Activated naive CD4-positive, alpha-beta T cell treated with Interleukin-2 at 50 U/mL for 16 hours (primary cell): ENCODE results near the gene PDSS2.

Source experiments
- DNase-seq: peaks from one replicate; pipeline ENCODE4 v3.0.0-alpha.2; 2020

PDSS2 gene

DNA sequence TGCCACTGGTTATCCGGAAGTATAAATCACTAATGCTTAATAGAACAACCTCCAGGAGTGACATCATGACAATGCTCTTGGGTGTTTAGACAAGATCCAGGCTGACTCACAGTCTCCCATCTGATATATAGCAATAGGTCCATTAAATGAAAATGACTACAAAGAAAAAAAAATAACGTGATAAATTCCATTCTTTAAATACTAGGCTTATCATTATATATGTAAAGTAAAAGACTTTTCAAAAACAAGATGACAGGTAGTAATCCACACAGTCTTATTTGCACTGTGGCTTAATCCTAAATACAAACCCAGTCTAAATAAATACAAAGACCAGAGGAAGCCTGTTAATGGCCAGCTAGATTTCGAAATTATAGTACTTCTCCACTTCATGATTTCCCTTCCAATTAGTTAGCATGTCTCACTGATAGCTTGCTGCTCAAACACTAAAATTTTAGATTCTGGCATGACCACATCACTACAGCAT lies 195.0 kb downstream of the PDSS2 start:
- DNase-seq = no peak

DNA sequence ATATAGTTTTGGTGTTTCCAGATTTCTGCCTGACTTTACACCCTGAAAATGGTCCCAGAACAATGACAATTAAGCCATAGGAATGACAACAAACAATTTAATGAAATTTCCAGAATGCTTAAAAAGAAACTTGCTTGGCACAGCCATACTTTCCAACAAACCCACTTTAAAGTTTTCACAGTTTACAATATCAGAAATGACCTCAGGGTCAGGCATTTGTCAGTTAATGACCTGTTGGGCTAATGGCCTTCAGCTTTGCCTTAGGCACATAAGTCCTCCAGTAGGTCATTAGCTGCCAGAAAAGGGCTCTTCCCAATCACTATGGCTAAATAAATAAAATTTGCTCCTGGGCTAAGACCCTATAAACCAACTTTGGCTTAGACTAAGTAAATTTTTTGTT lies 199.4 kb downstream of the PDSS2 start:
- DNase-seq = no peak

DNA sequence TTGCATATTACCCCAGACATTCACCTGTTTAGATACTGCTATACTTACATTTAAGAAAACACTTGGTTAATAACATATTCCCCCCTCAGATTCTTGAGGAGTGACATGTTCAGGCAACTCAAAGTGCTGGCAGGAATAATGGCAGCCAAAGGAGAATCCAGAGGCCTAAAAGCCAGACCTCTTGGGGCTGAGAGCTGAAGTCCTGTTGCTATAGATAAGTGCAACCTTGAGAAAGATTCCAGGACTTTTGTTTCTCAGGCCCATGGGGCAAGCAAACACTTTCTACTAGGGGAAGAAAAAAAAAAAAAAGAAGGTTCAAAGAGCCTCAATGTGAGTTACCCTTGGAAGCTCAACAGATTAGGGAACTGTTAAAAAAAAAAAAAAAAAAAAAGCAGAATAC lies 211.2 kb downstream of the PDSS2 start:
- no peak for DNase-seq

DNA sequence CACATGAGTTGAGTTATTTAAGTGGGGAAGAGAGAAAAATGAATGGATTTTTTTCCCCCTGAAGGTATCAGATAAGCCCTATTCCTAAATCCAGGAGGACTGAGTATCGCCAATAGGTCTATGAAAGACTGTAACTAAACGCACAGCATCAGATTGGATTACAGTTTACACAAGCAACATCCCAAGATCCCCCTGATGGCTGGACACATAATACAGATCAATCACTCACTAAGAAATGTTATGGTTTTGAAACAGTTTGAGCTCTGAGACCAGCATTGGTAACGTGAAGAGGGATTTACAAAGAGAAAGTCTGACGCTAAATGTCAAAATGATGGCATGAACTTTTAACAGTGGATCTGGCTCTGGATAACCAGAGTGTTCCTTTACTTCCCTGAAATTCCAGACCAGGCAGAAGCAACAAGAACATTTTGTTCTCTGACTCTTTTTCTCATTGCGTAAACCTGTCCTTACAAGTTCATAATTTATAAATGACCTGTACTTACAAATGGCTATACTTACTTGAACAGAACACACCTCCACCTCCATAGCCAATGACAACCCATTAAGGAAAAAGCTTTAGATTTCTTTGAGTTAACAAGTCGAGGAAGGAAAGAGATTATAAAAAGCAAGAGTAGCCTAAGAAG lies 212.3 kb downstream of the PDSS2 start:
- DNase-seq = no peak

DNA sequence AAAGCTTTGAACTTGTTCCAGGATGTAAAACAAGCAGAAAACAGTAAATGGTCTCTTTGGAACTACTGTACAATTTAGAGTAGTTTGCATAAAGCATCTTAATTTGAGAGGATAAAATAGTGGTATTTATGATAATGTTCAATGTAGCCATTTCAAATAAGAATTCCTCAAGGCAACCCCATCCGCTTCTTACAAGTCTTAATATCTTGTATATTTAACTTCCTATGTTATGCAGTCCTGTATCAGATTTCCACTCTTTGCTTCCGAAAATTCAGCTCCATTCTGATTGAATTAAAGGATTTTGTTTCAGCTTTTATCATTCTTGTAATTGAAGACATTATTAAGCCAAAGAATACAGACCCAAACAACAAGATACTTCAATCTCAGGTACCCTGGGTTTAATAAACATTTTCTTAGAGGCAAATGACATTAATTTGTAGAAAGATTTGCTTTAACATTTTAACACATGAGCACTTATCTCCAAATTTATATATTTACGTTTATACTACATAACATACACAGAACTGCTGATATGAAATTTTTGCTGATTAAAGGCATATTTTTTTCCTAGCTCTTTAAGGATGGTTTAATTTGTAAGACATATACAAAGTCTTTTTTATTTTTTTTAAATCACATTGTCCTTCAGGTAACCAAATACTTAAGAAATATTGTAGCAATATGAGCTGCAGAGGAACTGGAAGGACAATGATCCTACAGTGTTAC lies 213.0 kb downstream of the PDSS2 start:
- no peak for DNase-seq

DNA sequence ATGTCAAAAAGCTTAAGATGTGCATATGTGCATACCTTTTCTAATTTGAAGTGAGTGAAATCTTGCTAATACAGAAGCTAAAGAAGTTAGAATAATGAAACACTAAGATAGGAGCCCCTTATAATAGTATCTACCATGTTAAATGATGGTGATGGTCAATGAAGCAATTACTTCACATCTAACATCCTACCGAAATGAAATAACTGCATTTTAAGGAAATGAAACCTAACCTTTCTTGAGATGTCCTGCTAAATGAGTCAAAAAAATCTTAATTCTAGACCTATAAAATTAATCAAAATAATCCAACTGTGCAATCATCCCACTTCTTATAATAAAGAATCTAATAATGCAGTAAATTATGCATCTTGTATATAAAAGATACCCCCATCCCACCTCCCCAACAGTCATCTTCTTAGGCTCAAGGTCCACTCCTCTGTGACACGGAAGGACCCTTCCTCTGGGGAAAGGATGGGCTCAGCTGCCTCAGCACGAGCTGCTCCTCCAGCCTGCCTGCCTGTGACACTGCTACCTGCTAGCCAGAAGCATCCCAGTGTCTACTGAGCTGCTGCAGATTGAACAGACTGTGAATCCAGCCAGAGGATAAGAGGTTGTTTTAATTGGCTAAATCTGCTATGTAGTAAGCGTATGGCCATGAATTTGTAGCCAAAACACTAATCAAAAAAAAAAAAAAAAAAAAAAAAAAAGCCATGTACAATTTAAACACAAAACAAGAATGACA lies 214.5 kb downstream of the PDSS2 start:
- DNase-seq = no peak

DNA sequence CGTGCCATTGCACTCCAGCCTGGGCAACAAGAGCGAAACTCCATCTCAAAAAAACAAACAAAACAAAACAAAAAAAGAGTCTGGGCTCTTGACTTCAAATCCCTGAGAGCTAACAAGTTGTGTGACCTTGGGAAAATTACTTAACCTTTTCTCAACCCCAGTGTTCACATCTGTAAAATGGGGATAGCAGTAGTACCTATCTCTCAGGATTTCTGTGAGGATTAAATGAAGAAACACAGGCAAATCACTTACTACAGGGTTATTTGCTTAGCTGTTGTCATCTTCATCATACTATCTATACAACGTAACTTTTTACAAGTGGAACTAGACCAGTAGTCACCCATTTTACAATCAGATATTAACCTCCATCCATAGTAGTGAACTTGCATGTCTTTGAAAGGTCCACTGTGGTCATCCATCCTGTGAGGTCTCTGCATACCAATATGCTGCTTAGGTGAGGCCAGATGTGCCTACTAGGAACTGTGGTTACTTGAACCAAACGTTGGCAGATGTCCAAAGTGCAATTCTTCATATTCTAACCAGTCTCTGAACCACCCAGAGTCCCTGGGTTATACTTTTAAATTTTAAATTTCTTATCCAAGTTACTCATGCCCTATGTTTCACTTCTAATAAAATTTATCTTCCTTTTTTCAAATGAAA lies 215.2 kb downstream of the PDSS2 start:
- no peak for DNase-seq

DNA sequence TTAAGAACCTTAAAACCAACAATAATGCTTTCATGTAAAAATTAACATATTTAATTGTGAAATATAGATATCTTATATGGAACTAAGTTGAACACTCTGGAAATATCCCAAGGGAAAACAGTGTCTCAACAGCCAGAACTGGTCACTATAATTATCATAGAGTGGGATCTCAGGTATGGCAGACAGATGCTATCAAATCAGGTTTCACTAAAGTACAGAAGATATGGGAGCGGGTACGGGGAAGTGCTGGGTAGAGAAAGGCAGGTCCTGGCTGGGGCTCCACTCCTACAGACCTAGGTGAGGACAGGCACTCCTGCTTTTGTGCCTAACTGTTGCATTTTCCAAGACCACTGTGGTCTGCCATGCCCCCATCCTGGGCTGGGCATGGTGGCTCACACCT lies 215.9 kb downstream of the PDSS2 start:
- DNase-seq = no peak

DNA sequence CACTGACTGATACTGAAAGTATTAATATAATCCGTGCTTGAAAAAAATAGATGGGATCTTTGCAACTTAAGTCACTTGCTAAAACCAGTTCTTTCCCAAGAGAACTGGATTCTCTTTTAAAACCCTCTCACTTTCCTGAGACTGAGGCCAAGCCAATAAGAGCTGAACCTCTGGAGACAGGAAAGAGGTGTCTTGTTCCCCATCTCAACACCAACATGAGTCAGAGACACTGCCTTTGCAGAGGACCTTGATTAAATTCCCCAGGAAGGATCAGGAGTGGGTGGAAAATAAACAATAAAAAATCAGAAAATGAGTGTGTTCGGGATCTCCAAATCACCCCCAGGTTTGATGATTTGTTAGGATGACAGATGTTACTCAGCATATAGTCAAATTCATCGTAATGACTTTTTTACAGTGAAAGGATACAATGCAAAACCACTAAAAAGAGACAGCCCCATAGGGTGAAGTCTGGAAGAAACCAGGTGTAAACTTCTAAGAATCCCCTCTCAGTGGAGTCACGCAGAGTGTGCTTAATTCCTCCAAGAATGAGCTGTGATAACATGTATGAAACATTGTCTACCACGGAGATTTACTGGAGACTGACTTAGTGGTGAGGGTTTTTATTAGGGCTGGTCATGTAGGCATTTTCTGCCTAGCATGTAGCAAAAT lies 221.2 kb downstream of the PDSS2 start:
- no peak for DNase-seq

DNA sequence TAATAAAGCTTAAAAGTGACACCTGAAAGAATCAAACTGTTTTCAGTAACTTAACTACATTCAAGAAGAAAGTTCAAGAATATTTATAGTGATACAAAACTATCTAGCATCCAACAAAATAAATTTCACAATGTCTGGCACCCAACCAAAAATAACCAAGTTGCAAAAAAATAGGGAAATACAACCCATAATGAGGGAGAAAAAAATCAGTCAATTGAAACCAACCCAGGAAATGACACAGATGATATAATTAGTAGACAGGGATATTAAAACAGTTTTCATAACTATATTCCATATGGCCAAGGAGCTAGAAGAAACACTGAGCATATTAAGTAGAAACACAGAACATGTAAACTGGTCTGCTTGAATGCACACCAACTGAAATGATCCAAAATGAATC lies 223.9 kb downstream of the PDSS2 start:
- no peak for DNase-seq

DNA sequence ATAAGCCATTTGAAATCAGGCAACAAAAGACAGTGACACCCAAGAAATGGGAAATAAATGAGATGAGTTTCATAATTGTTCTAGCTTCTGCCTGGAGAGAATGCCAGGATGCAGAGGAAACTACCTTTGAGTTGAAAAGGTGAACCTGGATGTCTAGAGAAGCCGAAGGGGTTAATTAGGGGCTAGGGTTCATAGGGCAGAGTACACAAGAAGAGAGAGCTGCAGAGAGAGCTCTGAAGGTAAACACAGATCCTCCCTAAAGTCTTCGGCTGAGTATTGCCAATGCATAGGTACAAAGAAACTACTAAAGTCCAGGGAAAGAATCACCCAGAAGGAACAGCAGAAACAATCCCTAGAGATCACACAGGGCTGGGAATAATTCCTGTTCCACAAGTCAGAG lies 224.4 kb downstream of the PDSS2 start:
- no peak for DNase-seq

DNA sequence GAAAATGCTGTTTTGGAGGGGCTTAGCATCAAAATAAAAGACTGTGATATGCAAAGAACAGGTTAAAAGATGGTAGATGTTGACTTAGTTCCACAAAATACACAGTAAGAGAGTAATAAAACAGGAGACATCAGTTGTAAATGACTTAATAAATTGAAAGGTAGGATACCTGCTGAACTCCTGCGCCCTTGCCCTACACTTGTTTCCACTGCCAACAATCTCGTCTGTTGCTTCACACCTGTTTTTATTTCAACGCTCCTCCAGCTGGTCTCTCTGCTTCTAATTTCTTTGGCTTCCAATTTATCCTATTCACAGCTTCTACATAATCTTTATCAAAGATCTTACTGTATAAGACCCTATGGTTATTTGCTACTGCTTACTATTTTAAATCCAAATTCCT lies 228.1 kb downstream of the PDSS2 start:
- no peak for DNase-seq

DNA sequence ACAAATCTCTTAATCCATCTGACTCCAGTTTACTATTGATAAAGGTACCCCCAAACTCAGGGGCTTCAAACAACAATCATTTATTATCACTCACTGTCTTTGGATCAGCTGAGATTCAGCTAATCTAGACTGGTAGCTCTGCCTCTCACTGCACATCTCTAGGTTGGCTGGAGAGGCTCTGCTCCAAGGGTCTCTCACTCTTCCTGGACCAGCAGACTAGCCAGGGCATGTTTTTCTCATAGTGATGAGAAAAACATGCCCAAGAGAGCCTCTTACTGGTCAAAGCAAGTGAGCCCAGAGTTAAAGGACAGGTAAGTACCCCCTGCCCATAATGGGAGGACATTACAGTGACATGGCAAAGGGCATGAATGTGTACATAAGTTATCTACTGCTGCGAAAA lies 228.9 kb downstream of the PDSS2 start:
- no peak for DNase-seq

DNA sequence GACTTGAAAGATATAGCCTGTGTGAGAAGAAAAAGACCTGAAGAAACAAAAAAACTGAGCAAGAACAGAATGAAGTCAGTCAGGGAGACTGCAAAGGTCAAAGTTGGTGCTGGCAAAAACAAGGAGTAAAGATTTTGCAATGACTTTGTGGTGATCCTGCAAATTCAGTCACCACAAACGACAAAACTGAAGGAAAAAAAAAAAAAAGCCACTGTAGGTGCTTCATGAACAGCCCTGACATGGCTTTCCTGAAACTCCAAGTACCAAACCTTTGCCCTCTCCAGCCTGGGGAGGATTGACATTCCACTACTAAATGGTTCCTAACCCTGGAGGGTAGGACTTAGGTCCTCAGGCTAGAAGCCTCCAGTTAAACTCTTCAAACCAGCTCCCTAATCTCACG lies 229.3 kb downstream of the PDSS2 start:
- DNase-seq = no peak

DNA sequence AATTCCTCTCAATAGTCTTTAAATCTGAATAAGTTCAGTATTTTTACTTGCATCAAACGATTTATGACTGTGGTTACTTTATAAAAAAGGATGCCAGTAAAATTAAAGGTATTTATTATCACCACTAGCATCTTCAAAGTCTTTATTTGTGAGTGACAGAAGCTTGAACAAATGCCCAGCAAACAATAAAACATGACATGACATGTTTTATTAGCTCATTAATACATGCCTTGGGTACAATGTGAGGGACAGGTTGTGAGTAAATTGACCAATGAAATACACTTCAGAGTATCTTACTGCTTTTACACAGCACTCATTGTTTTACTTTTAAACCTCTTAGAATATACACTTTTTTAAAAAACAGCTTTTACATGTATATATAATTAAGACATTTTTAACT lies 230.6 kb downstream of the PDSS2 start:
- DNase-seq = no peak

DNA sequence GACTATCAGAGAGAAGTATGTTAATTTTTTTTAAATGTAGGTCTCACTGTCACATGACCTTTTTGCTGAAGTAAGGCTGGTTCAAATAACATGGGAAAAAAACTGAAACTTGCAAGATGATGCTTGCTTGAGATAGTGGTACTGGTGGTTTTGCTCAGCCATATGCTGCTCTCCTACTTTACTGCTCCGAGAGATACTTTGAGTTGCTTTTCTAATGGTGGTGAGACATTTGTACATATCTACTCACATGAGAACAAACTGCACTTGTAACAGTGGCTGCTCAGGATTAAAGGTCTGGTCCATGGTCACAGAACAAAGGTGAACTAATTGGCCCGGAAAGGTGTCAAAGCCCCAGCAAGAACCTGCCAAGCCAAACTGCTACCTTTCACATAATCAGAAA lies 237.8 kb downstream of the PDSS2 start:
- no peak for DNase-seq

DNA sequence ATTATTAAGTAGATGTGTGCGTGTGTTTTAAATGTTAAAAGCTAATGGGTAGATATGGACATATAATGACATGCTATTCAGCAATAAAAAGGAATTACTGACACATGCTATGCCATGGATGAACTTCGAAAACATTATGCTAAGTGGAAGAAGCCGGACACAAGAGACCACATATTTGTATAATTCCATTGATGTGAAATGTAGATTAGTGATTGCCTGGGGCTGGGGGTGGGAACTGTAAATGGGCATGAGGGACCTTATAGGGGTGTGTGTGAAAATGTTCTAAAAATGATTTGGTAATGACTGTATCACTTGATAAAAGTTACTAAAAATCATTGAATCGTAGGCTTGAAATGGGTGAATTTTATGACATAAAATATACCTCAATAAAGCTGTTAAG lies 239.5 kb downstream of the PDSS2 start:
- no peak for DNase-seq

DNA sequence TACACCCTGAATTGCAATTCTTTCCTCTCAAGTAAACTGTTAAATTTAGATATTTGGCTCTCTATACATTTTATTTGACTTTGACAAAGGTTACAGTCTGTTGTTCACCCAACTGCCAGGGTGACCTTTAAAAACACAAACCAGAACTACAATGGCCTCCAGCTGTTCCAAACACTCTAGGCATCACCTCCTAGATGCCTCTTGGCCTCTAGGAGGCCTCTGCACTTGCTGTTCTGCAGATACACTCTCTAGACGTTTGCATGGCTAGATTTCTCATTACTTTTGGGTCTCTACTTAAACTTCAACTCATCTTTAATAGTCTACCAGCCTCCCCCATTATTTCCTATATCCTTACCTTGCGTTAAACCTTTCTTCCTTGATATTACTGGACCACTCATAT lies 241.2 kb downstream of the PDSS2 start:
- DNase-seq = no peak

DNA sequence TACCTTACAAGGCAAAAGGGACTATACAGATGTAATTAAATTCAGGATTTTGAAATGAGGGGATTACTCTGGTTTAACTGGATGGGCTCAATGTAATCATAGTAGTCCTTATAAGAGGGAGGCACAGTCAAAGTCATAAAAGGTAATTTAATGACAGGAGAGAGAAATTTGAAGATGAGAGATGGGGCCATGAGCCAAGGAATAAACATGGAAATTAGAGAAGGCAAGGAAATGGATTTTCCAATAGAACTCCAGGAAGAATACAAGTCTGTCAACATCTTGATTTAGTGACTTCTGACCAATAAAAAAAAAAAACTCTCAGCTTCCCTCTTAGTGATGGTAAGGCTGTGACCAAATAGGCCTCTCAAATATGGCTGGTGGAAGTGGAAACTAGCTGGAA lies 242.1 kb downstream of the PDSS2 start:
- no peak for DNase-seq

DNA sequence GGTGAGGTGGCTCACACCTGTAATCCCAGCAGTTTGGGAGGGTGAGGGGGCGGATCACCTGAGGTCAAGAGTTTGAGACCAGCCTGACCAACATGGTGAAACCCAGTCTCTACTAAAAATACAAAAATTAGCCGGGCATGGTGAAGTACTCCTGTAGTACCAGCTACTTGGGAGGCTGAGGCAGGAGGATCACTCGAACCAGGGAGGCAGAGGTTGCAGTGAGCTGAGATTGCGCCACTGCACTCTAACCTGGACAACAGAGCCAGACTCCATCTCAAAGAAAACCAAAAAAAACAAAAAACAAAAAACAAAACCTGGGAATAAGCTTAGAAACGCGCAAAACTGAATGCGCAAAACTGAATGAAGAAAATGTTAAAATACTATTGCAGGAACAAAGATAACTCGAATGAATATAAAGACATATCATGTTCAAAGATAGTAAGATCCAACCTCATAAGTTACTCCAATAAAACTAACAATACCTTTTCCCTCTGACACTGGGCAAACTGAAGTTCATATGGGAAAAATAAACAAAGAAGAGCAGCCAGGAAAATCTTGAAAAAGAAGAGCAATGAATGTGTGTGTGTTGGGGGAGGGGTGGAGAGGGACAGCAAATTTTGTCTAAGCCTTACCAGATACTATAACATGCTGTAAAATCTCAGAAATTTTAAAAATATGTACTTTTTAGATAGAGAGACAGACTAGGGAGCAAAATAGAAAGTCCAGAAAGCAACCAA lies 243.0 kb downstream of the PDSS2 start:
- DNase-seq = no peak

DNA sequence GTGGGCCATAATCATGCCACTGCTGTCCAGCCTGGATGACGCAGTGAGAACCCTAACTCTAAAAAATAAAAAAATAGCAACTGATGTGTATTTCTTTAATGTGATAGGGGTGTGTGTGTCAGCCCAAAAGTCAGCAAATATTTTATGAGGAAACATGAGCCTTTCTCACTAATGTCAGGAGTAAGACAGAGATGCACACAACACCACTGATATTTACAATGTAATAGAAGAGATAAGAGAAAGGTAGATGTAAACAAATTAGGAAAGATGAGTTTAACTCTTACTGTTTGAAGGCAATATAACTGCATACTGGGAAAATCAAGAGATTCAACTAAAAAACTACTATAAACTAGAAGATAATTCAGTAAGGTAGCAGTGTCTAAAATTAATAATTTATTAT lies 244.0 kb downstream of the PDSS2 start:
- DNase-seq = no peak

DNA sequence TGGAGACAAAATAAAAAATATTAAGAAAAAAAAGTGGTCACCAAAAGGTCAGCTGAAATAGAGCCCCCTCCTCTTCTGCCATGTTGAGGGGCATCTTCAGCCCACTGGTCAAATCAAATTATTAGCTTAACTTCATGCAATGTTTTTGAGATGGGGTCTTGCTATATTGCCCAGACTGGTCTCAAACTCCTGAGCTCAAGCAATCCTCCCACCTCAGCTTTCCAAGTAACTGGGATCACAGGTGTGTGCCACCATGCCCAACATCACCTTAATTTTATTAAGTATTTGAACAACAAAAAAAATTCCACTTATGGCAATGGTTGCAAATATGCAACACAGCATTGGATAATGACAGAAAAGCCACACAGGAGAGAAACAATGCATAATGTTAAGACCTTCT lies 244.7 kb downstream of the PDSS2 start:
- DNase-seq = no peak
